ENCODE data around the gene ATF7. TPM values are rescaled to one million over a fixed set of nuclear protein-coding genes. Genes with fewer than 3 reads are reported as not detected.

Gene ATF7
- total and polyA plus RNA-seq, 2 of the 13 experiments (the other 11 are each of a cell fraction or from before 2014, with no cell fraction given): 9.6 to 16.2 TPM

DNA sequence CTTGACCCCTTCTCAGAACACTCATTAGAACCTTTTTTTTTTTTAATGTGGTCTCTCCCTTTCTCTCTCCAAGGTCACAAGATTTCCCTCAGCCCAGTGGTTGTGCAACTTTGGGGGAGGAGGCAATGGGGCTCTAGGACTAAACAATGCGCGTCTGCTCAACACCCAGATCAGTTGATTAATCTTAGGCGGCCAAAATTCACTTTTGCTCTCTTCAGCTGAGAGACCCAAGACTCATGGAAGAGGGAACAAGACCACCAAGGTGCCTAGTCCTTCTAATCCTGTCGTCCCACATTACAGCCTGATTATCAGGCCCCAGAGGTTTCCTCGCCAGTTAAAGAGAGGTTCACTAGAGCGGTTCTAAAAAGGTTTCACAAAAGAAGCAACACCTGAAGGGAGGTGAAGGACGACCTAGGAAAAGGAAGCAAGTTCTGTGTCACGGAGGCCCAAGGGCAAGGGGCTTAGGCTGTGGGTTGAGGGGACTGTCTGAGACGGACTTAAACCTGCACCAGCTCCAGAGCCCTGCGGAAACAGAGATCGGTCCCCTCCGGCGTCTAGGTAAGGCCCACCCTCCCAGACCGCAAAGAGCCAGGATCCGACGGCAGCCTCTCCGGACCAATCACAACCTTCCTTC lies 125.9 kb downstream of the ATF7 start (continued):
- TF ChIP-seq ZNF879 (CRISPR knock-in tag; IDR thresholded peaks at IDR 0.05): no peak
- 0 out of 2 replicates have a peak, but pooled peaks have one; percentile 49 for TF ChIP-seq TARDBP (CRISPR knock-in tag; IDR thresholded peaks at IDR 0.05)
- no peak for TF ChIP-seq GFI1 (CRISPR knock-in tag; IDR thresholded peaks at IDR 0.05; ENCODE audit: borderline replicate concordance)
- no peak for TF ChIP-seq CHD2 (IDR thresholded peaks at IDR 0.05; ENCODE audit: low read depth, low read length)
- no peak for TF ChIP-seq HNRNPL (IDR thresholded peaks at IDR 0.05; ENCODE audit: low read depth, low read length)
- no peak for TF ChIP-seq FOXC1 (CRISPR knock-in tag; IDR thresholded peaks at IDR 0.05; ENCODE audit: borderline replicate concordance)
- TF ChIP-seq ZNF331 (CRISPR knock-in tag; IDR thresholded peaks at IDR 0.05): no peak
- TF ChIP-seq CCDC6 (CRISPR knock-in tag; IDR thresholded peaks at IDR 0.05): no peak
- no peak for TF ChIP-seq SRF (IDR thresholded peaks at IDR 0.05; ENCODE audit: low read depth, low read length)
- no peak for TF ChIP-seq EHMT2 (IDR thresholded peaks at IDR 0.05; ENCODE audit: borderline replicate concordance, low read depth, low read length)
- TF ChIP-seq REL (CRISPR knock-in tag; conservative IDR thresholded peaks at IDR 0.05): no peak
- no peak for TF ChIP-seq ZSCAN22 (CRISPR knock-in tag; IDR thresholded peaks at IDR 0.05)
- no peak for TF ChIP-seq ZBTB42 (CRISPR knock-in tag; IDR thresholded peaks at IDR 0.05)
- no peak for TF ChIP-seq ZNF512 (CRISPR knock-in tag; IDR thresholded peaks at IDR 0.05)
- peak; percentile 82 for TF ChIP-seq CEBPG (CRISPR knock-in tag; IDR thresholded peaks at IDR 0.05)
- no peak for TF ChIP-seq TBX3 (IDR thresholded peaks at IDR 0.05; ENCODE audit: borderline replicate concordance)
- TF ChIP-seq DMAP1 (CRISPR knock-in tag; IDR thresholded peaks at IDR 0.05): no peak
- TF ChIP-seq ATF7-NPFF (CRISPR knock-in tag; IDR thresholded peaks at IDR 0.05; ENCODE audit: low read depth): no peak
- no peak for TF ChIP-seq ZNF34 (CRISPR knock-in tag; IDR thresholded peaks at IDR 0.05; ENCODE audit: borderline replicate concordance)
- TF ChIP-seq ARID2 (CRISPR knock-in tag; IDR thresholded peaks at IDR 0.05; ENCODE audit: borderline replicate concordance): 0 out of 2 replicates have a peak, but pooled peaks have one; percentile 78
- TF ChIP-seq ZNF557 (CRISPR knock-in tag; IDR thresholded peaks at IDR 0.05): no peak
- TF ChIP-seq ZNF589 (CRISPR knock-in tag; conservative IDR thresholded peaks at IDR 0.05): no peak
- no peak for TF ChIP-seq BCLAF1 (IDR thresholded peaks at IDR 0.05)
- no peak for TF ChIP-seq SOX5 (CRISPR knock-in tag; IDR thresholded peaks at IDR 0.05; ENCODE audit: borderline replicate concordance)
- TF ChIP-seq, protein P1, sequence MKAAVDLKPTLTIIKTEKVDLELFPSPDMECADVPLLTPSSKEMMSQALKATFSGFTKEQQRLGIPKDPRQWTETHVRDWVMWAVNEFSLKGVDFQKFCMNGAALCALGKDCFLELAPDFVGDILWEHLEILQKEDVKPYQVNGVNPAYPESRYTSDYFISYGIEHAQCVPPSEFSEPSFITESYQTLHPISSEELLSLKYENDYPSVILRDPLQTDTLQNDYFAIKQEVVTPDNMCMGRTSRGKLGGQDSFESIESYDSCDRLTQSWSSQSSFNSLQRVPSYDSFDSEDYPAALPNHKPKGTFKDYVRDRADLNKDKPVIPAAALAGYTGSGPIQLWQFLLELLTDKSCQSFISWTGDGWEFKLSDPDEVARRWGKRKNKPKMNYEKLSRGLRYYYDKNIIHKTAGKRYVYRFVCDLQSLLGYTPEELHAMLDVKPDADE (CRISPR knock-in tag; IDR thresholded peaks at IDR 0.05): no peak
- no peak for TF ChIP-seq ZBTB26 (CRISPR knock-in tag; IDR thresholded peaks at IDR 0.05; ENCODE audit: borderline replicate concordance)

All from HepG2 (cell line).